Inflammatory macrophage treated with lipopolysaccharide for 4 hours (primary cell): ENCODE data around the gene RASGEF1C.
"Not testable (repeated sequence)": the region's sequence is repeated elsewhere in the genome, so short reads cannot be mapped to it uniquely, and the experiment has no call there.

ENCODE experiments used
- DNase-seq: peaks from one replicate; pipeline ENCODE4 v3.0.0-alpha.2; 2020

RASGEF1C gene

DNA sequence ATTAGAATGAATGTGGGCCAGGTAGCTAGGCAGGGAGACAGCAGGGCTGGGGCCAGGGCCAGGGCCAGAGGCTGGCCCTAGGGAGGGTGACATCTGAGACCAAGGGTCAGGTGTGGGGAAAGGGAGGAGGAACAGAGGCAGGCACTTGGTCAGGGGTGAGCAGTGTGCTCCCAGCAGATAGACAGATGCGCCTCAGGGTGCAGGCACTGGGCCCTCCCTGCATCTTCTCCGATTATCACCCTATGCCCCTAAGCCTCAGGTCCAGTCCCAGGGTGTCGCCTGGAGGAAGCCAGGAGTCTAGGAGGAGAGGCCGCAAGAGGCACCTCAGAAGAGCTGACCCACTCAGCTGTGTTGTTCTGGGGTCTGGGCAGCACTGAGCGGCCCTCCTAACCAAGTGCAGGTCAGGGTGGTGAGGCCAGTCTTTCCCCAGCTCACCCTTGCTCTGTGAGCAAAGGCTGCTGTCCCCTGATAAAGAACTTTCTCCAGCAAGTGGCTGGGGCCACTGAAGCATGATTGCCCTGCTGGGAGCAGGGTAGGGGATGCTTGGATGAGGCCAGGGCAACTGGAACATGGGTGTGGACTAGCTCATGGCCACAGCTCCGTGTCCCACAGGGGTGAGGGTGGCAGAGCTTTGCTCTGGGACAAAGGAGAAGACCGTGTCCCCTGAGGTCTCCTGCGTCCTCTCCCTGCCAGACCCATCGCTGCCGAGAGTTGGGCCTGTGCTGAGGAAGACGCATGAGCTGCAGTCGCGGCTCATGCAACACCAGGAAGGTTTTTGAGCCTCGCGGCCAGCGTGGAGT lies 2.1 kb upstream of the RASGEF1C start:
- DNase-seq: no peak

DNA sequence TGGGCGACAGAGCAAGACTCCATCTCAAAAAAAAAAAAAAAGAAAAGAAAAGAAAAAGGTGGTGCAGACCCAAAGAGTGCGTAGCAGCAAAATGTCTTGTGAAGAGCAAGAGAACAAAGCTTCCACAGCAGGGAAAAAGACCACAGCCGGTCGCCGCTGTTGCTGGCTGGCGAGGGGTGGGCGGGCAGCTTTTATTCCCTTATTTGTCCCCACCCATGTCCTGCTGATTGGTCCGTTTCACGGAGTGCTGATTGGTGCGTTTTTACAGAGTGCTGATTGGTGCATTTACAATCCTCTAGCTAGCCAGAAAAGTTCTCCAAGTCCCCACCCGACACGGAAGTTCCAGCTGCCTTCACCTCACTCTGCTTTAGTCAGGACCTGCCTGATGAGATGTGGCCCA lies 1.1 kb upstream of the RASGEF1C start:
- not testable (repeated sequence) for DNase-seq

DNA sequence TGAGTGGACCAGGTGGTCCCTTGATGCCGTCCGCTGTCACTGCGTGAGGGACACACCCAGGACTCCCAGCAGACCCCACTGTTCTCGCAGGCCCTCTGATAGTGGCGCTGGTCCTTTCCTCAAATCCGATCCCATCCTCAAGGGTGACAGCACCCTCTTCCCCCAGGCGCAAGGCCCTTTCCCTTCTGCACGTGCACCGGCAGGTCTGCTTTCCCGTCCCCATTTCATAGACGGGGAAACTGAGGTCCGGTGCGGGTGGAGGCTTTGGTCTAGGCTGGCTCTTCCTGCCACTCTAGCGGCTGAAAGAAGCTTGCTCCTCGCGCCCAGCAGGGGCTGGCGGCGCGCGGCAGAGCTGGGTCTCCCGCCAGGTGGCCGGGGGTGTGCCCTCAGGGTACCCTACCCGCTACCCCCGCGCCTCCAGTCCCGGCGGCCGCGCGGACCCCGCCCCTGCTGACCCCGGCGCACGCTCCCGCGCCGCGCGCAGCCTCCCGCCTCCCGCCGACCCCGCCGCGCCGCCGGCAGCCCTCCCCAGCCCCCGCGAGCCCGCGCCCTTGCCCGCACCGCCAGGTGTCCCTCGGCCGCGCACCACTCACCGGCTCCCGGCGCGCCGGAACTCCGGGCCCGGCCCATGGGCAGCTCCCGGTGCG lies 453 bp downstream of the RASGEF1C start:
- DNase-seq: no peak

DNA sequence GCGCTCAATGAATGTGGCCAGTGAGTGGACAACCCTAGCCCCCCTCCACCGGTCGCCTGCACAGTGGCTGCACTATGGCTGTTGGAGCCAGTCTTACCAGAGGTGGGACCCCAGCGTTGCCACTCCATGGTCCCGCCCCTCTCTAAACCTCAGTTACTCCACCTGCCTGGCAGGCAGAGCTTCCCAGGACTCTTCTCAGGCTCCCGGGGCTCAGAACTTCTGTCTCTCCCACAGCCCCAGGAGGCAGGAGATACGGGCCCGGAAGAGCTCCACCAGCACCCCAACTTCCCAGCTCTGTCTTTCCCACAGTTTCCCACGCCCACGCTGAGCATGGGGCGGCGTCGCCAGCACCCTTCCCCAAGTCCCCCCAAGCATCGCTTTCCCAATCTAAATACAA lies 975 bp downstream of the RASGEF1C start:
- DNase-seq: no peak

DNA sequence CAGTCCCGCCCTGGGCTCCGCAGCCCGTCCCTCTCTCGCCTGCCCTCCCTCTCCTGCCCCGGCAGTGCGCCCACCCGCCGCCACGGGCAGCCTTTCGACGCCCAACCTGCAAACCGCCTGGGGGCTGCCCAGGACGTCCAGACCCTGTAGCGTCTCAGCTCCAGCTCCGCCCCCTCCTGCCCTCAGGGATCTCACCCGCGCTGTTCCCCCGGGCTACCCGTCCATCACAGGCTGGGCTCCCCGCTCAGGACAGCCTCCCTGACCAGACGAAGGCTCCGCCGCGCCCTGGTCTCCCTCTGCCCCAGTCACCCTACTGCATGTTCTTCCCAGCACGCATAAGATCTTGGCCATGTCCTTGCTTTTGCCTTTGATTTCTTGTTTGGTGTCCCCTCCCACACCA lies 1.4 kb downstream of the RASGEF1C start:
- DNase-seq: no peak

DNA sequence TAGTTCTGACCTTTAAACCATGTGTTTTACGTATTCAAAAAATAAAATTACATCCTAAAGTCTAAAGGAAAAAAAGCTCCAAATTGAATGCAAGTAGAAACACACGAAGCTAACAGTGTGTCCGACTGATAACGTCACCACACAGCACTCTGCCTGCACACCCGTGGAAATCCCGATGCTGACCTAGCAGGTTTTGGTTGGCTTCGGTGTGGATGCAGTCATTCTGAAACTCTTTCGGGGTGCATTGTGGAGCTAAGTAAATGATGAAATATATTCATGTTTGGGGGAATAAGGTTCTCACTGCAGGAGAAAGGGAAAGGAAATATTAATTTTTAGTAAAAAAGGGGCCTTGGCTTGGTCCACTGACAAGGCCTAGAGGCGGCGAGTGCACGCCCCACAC lies 2.0 kb downstream of the RASGEF1C start:
- no peak for DNase-seq

DNA sequence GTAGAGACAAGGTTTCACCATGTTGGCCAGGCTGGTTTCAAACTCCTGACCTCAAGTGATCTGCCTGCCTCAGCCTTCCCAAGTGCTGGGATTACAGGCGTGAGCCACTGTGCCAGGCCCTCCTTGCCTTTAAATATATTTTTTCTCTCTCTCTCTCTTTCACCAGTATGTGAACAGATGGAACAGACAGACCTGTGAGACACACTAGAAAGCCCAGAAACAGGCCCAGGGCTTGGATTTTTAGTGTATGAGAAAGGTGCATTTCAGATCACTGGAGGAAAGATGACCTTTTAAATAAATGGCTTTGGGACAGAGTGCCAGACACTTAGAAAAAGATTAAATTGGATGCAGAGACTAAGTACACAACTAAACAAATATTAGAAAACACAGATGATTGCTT lies 3.1 kb downstream of the RASGEF1C start:
- DNase-seq: no peak

DNA sequence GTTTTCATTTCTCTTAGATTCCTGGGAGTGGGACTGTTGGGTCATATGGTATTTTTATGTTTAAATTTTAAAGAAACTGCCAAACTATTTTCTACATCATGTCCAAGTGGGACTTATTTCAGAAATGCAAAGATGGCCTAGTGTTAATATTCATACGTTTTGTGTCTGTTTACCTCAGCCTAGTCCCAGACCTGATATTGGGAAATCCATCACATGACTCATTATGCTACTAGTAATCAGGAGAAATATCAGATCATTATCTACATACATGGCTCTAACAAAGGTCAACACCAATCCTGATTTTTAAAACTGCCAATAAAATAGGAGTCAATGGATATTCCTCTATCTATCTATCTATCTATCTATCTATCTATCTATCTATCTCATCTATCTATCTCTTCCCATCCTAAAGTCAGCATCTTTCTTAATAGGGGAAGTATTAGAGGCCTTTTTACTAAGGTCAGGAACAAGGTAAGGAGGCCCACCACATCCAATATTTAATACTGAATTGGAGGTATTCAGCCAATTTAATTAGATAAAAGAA lies 4.7 kb downstream of the RASGEF1C start:
- DNase-seq: no peak

DNA sequence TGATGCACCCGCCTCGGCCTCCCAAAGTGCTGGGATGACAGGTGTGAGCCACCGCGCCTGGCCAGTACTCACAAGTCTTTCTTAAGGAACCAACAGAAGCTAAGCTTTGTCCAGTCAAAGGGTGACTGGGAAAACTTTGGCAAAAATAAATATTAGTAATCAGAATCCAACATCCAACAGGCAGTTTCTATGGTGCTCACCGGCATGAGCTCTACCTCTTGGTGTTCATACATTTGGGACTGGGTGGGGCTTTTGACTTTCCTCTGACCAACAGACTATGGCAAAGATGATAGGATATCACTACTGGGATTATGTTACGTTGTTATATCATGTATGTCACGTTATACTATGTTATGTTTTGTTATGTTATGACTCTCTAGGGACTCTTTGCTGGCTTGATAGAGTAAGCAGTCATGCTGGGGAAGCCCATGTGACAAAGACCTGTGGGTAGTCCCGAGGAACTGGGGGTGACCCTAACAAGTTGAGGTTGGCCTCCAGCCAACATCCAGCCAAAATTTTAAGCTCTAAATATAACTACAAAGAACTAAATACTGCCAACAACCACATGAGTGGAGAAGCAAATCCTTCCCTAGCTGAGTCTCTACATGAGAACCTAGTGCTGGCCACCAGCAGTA lies 6.0 kb downstream of the RASGEF1C start:
- no peak for DNase-seq

DNA sequence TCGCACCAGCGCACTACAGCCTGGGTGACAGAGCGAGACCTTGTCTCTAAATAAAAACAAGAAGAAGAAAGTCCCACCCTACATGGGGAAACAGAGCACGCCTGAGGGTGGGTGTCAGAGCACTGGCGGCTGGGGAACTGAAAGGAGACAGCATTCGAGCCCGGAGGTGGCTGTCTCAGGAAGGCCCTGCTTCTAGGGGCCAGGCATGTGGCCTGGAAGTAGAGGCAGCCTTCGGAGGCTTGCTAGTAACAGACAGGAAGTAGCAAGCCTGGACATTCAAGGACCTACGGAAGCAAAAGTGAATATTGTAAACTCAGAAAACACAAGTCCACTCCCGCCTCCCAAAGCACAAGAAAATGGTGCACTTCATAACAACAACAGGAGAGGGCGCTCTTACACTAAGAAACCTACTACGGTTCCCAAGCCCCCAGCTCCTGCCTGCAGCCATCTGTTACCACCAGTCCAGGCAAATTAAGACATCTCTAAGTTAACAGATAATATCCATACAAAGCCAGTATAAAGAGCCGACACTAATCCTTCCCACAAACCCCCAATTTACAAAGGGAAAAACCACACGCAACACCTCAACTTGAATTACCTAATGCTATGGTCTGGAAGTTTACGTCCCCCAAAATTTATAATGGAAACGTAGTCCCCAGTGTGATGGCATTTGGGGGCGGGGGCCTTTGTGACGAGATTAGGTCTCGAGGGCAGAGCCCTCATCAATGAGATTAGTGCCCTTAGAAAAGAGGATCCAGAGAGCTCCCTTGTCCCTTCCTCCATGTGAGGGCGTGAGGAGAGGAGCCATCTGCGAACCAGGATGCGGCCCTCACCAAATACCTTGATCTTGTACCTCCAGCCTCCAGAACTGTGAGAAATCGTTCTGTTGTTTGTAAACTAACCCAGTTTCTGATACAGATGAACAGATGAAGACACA lies 7.7 kb downstream of the RASGEF1C start:
- DNase-seq: peak; percentile 11

DNA sequence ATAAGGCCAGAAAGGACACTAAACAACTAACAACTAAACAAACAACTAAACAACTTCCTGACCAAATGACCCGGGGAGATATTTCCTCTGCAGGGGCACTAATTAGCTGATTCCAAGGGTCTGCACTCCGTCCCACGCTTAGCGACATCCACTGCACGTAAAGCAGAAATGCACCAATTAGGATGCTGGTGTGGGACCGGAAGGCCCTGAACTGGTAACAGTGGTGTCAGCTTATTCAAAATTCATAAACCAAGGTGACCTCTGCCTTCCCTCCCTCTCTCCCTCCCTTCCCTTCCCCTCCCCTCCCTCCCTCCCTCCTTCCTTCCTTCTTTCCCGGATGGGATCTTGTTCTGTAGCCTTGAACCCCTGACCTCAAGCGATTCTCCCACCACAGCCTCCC lies 9.6 kb downstream of the RASGEF1C start:
- DNase-seq: no peak

DNA sequence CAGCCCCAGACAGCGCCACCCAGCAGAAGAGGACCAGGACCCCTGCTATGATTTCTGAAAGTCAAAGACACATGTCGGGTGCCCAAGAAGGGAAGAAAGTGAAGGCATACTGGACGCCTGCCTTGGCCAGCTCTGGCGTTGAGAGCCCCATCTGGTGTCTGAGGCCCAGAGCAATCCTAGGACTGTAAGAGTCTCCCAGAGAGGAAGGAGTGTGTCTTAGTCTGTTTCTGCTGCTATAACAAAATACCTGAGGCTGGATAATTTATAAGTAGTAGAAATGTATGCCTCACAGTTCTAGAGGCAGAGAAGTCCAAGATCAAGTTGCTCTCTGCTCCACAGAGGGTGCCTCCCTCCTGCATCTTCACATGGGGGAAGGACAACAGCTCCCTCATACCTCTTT lies 10.8 kb downstream of the RASGEF1C start:
- no peak for DNase-seq

DNA sequence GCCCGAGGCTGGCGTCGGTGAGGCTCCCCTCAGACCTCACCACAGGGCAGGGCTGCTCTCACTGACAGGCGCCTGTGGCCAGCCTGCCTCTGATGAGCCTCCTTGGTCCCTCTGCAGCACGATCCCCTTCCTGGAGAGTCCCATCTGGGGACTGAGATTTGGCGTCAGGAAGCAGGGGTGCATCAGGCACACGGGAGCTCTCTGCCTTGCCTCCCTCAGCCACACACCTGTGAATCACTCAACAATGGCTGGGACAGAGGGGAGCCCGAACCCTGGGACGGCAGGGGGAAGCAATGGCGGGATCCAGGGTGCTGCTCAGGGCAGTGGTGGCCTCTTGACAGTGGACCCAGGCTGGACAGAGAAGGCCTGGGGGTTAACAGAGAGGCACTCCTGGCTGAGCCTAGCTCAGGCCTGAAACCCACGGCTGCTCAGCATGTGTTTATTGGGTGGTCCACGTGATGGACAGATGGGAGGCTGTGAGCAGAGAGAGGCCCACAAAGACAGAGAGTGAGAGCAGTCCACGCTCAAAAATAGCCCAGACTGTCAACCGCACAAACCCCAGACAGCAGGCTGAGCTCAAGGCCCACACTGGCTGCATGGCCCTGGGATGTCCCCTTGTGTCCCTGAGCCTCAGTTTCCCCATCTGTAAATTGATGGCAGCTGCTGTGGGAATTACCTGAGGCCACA lies 11.9 kb downstream of the RASGEF1C start:
- no peak for DNase-seq

DNA sequence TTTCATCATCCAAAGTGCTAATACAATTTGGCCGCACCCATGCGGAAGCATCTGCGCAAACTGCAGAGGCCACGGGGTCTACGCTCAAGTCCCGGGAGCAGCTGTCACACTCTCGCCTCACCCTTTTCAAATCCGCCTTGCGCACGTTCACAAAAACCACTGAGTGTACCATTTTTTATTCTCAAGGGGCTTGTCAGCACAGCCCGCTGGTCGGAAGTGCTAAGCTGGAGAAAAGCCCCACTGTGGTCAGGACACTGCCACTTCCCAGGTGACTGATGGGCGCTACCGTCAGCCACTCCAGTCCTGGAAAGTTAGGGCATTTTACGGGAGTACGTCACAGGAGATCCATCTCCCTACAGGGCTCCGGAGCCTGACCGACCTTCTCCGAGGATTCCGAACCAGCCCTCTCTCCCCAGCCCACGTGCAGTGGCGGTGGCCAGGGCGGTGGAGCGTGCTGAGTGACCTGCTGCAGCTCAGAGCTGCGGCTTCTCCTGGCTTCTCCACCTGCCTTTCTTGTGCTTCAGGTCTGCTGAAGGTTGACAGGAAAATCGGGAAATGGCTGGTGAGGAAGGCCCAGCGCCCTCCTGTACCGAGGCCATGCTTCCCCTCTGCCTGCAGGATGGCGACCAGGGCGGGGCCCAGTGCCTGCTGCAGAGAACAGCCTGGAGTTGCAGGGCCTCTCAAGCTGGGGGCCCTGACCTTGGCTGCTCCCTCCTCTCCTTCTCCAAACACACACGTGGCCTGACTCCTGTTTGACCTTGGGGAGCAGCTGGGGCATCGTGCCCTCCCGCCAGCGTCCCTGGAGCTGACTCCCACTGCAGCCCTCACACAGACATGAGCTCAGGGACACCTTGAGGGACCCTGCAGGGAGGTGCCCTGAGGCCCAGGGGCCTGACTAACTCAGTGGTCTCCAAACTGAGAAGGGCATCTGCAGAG lies 14.3 kb downstream of the RASGEF1C start:
- DNase-seq: no peak

DNA sequence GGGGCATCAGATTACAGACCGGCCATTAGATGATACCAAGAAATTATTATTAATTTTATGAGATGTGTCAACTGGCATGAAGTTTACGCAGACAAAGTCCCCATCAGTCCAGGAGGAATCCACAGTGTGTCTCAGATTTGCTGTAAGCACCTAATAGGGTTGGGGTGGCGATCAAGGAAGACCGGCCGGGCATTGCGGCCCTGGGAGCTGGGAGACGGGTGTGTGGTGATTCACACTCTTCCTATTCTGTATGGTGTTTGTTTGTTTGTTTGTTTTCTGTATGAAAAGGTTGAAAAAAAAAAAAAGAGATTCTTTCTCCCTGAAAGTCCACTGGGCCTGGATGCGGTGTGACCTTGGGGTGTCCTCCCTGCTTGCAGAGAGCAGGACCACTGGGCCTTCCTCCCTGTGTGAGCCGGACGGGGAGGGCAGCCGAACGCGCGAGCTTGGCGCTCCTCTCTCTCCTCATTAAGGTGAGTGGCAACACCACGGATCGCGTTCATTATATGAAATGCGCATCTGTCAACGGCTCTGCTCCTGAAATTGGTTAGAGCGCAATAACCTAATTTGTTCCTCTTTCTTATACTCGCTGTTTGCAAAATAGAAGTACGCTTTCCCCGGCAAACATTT lies 15.1 kb downstream of the RASGEF1C start:
- no peak for DNase-seq

DNA sequence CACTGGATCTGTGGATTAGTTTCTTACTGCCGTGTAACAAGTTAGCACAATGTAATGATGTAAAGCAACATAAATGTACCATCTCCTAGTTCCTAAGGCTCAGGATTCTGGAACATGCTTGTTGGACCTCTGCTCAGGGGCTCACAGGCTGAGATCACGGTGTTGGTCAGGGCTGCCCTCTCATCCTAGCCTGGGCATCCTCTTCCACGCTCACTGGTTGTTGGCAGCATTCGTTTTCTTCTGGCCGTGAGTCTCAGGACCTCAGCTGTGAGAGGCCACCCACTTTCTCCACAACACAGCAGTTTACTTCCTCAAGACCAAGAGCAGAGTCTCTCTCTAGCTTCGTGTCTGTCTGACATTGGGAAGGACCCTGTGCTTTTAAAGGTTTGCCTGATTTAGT lies 17.3 kb downstream of the RASGEF1C start:
- no peak for DNase-seq

DNA sequence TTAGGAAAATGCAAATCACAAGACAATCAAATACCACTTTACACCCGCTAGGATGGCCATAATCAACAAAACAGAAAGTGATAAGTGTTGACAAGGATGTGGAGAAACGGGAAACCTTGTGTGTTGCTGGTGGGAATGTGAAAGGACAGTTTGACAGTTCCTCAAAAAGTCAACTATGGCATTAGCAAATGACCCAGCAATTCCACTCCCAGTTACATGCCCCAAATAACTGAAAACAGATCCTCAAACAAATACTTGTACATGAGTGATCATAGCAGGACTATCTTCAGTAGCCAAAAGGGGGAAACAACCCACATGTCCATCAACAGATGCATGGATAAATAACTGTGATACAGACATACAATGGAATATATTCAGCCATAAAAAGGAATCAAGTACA lies 21.2 kb downstream of the RASGEF1C start:
- no peak for DNase-seq

DNA sequence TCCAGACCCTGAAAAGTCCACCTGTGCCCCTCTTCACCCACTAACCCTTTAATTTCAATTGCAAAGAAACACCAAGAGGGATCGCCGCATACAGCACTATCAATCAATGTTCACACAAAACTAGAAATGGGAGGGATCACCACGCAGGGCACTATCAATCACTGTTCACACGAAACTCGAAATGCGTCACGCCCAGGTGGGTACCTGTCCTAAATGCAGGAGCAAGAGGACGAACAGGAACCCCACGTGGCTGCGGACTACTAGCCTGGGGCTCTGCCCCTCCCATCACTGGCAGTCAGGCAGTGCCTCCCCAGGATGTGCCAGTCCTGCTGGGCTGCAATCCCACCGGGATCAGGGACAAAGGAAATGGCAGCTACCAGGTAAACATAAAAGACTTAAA lies 28.2 kb downstream of the RASGEF1C start:
- no peak for DNase-seq

DNA sequence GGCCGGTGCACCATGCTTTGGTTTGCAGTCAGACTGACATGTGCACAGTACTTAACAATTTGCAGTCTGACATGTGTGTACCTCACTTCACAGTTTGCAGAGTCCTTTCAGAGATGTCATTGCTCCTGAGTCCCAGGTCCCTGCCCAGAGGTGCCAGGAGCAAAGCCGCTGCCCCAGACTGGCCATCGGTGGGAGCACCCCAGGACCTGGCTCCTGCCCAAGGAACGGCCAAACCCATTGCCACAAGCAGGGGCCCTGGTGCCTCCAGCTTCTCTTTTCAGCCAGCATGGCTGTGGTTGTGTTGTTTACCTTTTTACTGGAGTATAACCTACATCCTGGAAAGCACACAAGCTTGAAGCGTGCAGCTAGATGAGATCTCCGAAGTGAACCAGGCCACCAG lies 28.6 kb downstream of the RASGEF1C start:
- DNase-seq: no peak
